K562 treated with DMSO at 1 percent for 12 hours (cell line): ENCODE data around the gene TMEM242. TPM values are rescaled to one million over a fixed set of nuclear protein-coding genes. Genes with fewer than 3 reads are reported as not detected.

ENCODE experiments used
- total RNA-seq: library from RNA; unstranded; fragments of 300-600 nt; gene quantifications from 2 replicates; pipeline ENCODE4 v1.2.3, GENCODE V29; 2022; ENCODE audit not compliant: insufficient read depth

TMEM242 gene
- 4.8 and 9.9 TPM in 2 replicates for total RNA-seq

GRCh38 chr6:157323255-157323965 is at the start of gene TMEM242:
Gene TMEM242 (minus strand): TSS chr6:157323519. CDS start chr6:157323499, 20 bp downstream.

Other genes with a start within 250 kb of the TMEM242 start
- 21.2 and 34.7 TPM in 2 replicates for gene ZDHHC14, start 57.7 kb upstream of the TMEM242 start, total RNA-seq